Spleen (tissue), 11 donors: ENCODE data around the gene PDAP1. TPM values are rescaled to one million over a fixed set of nuclear protein-coding genes. Genes with fewer than 3 reads are reported as not detected.

Experiments used
- DNase-seq: peaks from one replicate; pipeline ENCODE4 v3.0.0-alpha.2; 2020
- H3K27ac ChIP-seq, 8 donors: fragments of 200-600 bp; sonication (generic) in 7 of 8; 1 replicate in 4 of 8; 2 replicates in 4 of 8; pipeline versions ENCODE4 v1.5.0 to v1.8.0; 2016 to 2021; ENCODE audit warnings: inconsistent platforms in 4 of 8, mild to moderate bottlenecking in 4 of 8, moderate library complexity in 1 of 8
- H3K27me3 ChIP-seq, 7 donors: fragments of 200-600 bp; sonication (generic) in 6 of 7; replicated peaks in 1 of 7; 1 replicate in 4 of 7; 2 replicates in 3 of 7; pipeline versions ENCODE4 v1.5.0 to v1.8.0; 2016 to 2021; ENCODE audit warnings: inconsistent platforms in 3 of 7, mild to moderate bottlenecking in 1 of 7
- H3K36me3 ChIP-seq, 6 donors: fragments of 200-600 bp; sonication (generic) in 5 of 6; 1 replicate in 4 of 6; 2 replicates in 2 of 6; pipeline versions ENCODE4 v1.5.0 to v1.8.0; 2016 to 2021; ENCODE audit warnings: inconsistent platforms in 2 of 6
- H3K4me1 ChIP-seq, 6 donors: fragments of 200-600 bp; sonication (generic) in 5 of 6; 1 replicate in 3 of 6; 2 replicates in 3 of 6; pipeline versions ENCODE4 v1.5.0 to v1.8.0; 2016 to 2021; ENCODE audit warnings: inconsistent platforms in 3 of 6
- H3K4me3 ChIP-seq, 8 donors: fragments of 200-600 bp; sonication (generic) in 7 of 8; 1 replicate in 4 of 8; 2 replicates in 4 of 8; pipeline versions ENCODE4 v1.5.0 to v1.8.0; 2016 to 2021; ENCODE audit warnings: inconsistent platforms in 4 of 8, mild to moderate bottlenecking in 4 of 8, moderate library complexity in 2 of 8
- H3K9me3 ChIP-seq, 8 donors: fragments of 200-600 bp; sonication (generic) in 7 of 8; 1 replicate in 4 of 8; 2 replicates in 4 of 8; pipeline versions ENCODE4 v1.5.0 to v1.8.0; 2016 to 2021; ENCODE audit warnings: inconsistent platforms in 4 of 8
- POLR2A ChIP-seq, 3 donors: fragments of 450-650 bp; IDR thresholded peaks; one replicate each; pipeline ENCODE4 v1.5.1; 2017; ENCODE audit warnings: antibody characterized with exemption in 3 of 3, mild to moderate bottlenecking in 1 of 3
- POLR2AphosphoS5 ChIP-seq, 3 donors: sonication (generic); formaldehyde crosslinking; IDR thresholded peaks; one replicate each; pipeline ENCODE4 v1.5.1; 2017; ENCODE audit warnings: antibody characterized with exemption in 3 of 3
- WGBS, 5 donors: extraction: QIAGEN DNeasy Blood & Tissue Kit in 3 of 5; methylation state at CpG; one replicate each; pipeline versions ENCODE4 v1.1.5 to v1.1.7; 2013 to 2018; 5-methylcytosine and 5-hydroxymethylcytosine counted together
- intact Hi-C: fragments of 100-400 bp; cut with DNase I; formaldehyde crosslinking; loops from one replicate; pipeline ENCODE4 v1.15.0; 2023; ENCODE audit warnings: low total_unique reads
- polyA plus RNA-seq, 3 donors: library from polyadenylated mRNA; stranded (reverse); fragments of 200-250 nt; gene quantifications; one replicate each; pipeline ENCODE4 v1.2.1, GENCODE V29; 2013
- total RNA-seq, 7 donors: library from RNA; depleted of rRNA in 3 of 7; stranded (reverse); fragments of >200 nt in 3 of 7; fragmentation: NEBNext Ultra II Directional in 4 of 7; extraction: Animal tissue kit (Norgen Biotek cat#: 25700) in 4 of 7; gene quantifications; one replicate each; pipeline versions ENCODE4 v1.1.0 to v1.2.1, GENCODE V29; 2016 to 2021
- TF ChIP-seq, protein P1 (sequence below), 11 experiments: fragments of 200-600 bp in 7 of 11; fragments of 450-650 bp in 4 of 11; sonication (generic) in 4 of 11; IDR thresholded peaks in 8 of 11; conservative IDR thresholded peaks in 3 of 11; 1 replicate in 7 of 11; 2 replicates in 4 of 11; pipeline versions ENCODE4 v1.4.0 to v1.8.0; 2016 to 2021; ENCODE audit warnings: antibody characterized with exemption in 11 of 11, inconsistent platforms in 4 of 11, mild to moderate bottlenecking in 1 of 11
- donor health status: healthy with polysubstance abuse.
- donor health status: DM: no; HTN: no; CAD: no; lungs with moderate emphysema.
- donor health status: DM: no; HTN: no; CAD: no.
- donor health status: Bipolar disorder and iron deficiency.
- donor health status: healthy.
- donor health status: DM: no; HTN: no; CAD: no.
- donor health status: DM: yes; HTN: yes; CAD: no.

Gene PDAP1
- total and polyA plus RNA-seq, 10 donors = 28.1 to 117 (median 54.8) TPM

- peaks cover 0 to 34% (median 7%) of the 10 kb centered on the region in 6 donors for H3K36me3 ChIP-seq
- H3K27me3 ChIP-seq = no peaks in the 10 kb centered on the region
- TF ChIP-seq POLR2AphosphoS5 (IDR thresholded peaks at IDR 0.05) = peak in 2 of 3 donors; percentile 12
- no peak for TF ChIP-seq POLR2A (IDR thresholded peaks at IDR 0.05)
- intact Hi-C loops = loop anchor here (5.0 kb wide), 1 partner anchor 35 kb away; the partner anchor contains the start of genes BUD31 and PDAP1
- peak overlapping the region in 5 of 8 donors; percentile 21 to 99 (median 47) for H3K27ac ChIP-seq
- WGBS, 5 donors = 66 to 80% (median 75%) methylated on average over 20 to 21 of the region's 21 CpGs
- peaks cover 18 to 46% (median 36%) of the 10 kb centered on the region in 6 donors for H3K4me1 ChIP-seq
- DNase-seq = peak; percentile 68
- H3K9me3 ChIP-seq = no peaks in the 10 kb centered on the region
- no peak overlapping the region for H3K4me3 ChIP-seq
Measured at GRCh38 chr7:99372275-99373090, 35.9 kb downstream of the PDAP1 start.

DNA sequence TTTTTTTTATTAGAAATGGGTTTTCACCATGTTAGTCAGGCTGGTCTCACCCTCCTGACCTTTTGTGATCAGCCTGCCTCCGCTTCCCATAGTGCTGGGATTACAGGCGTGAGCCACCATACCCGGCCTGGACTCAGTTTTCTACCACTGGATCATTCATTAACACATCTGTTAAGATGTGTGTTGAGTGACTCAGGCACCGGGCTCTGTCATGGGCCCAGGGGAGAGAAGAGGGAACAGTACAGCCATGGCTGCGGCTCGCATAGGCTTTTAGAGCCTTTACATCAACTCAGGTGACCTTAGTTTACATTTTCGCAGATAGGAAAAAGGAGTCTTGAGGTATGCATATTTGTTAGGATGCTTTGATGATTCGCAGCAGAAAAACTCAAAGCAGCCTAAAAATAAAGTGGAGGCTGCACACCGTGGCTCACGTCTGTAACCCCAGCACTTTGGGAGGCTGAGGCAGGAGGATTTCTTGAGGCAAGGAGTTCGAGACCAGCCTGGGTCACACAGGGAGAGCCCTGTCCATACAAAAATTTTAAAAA is 36.9 kb downstream of the PDAP1 start:
- Histone ChIP-seq H3K27me3 (no peaks in the 10 kb centered on the region), H3K4me1 (peaks cover 11 to 36% (median 25%) of the 10 kb centered on the region in 6 donors), H3K9me3 (no peaks in the 10 kb centered on the region), H3K36me3 (peaks cover under 1 to 34% (median 12%) of the 10 kb centered on the region in 6 donors), H3K27ac (no peak overlapping the region), H3K4me3 (no peak overlapping the region)
- DNase-seq = peak; percentile 63
- 90 to 95% (median 92%) methylated on average over 11 of the region's 11 CpGs for WGBS, 5 donors
- intact Hi-C loops = loop anchor here (5.0 kb wide), 1 partner anchor 36 kb away; the partner anchor contains the start of genes BUD31 and PDAP1
- TF ChIP-seq POLR2A (IDR thresholded peaks at IDR 0.05) = no peak

DNA sequence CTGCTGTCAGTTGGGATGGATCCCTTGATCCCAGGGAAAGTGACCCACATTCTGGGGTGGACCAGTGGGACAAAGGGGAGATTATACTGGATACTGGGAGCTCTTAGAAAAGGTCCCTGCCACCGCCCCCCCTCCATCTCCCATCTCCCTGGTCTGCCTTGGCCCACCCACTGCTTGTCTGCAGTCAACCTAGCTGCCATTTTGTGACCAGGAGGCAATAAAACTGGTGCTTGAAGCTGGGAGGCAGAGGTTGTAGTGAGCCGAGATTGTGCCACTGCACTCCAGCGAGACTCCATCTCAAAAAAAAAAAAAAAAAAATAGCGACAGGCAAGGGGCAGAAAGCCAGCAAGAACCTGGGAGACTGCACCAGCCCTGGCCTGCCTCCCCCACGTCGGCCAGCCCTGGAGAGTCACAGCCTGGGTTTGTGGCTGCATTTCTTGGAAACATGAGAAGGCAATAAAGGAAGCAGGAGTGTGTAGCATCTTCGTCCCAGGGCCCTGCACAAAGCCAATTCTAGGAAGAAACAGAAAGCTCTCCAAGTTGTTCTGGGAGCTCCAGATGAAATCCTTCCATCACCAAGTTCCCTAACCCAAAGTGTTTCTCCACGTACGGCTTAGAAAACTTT is 38.5 kb downstream of the PDAP1 start:
- WGBS, 5 donors = 66 to 80% (median 73%) methylated on average over 8 to 9 of the region's 9 CpGs

GRCh38 chr7:99368750-99369389 is 39.5 kb downstream of the PDAP1 start:
- Histone ChIP-seq H3K9me3 (no peaks in the 10 kb centered on the region), H3K27me3 (no peaks in the 10 kb centered on the region), H3K4me1 (peaks cover 2 to 27% (median 11%) of the 10 kb centered on the region in 6 donors), H3K27ac (no peak overlapping the region), H3K36me3 (peaks cover 3 to 55% (median 35%) of the 10 kb centered on the region in 6 donors), H3K4me3 (no peak overlapping the region)
- WGBS, 5 donors = 92 to 95% (median 94%) methylated on average over 13 of the region's 13 CpGs
- TF ChIP-seq POLR2AphosphoS5 (IDR thresholded peaks at IDR 0.05) = no peak
- TF ChIP-seq, protein P1, sequence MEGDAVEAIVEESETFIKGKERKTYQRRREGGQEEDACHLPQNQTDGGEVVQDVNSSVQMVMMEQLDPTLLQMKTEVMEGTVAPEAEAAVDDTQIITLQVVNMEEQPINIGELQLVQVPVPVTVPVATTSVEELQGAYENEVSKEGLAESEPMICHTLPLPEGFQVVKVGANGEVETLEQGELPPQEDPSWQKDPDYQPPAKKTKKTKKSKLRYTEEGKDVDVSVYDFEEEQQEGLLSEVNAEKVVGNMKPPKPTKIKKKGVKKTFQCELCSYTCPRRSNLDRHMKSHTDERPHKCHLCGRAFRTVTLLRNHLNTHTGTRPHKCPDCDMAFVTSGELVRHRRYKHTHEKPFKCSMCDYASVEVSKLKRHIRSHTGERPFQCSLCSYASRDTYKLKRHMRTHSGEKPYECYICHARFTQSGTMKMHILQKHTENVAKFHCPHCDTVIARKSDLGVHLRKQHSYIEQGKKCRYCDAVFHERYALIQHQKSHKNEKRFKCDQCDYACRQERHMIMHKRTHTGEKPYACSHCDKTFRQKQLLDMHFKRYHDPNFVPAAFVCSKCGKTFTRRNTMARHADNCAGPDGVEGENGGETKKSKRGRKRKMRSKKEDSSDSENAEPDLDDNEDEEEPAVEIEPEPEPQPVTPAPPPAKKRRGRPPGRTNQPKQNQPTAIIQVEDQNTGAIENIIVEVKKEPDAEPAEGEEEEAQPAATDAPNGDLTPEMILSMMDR (IDR thresholded peaks at IDR 0.05 in 8 of 11, conservative IDR thresholded peaks at IDR 0.05 in 3 of 11) = no peak
- no peak for TF ChIP-seq POLR2A (IDR thresholded peaks at IDR 0.05)
- no peak for DNase-seq
- intact Hi-C loops = no loop called here

More for the DNA sequence above, 38.5 kb downstream of the PDAP1 start:
- Histone ChIP-seq H3K4me1 (peaks cover 4 to 32% (median 13%) of the 10 kb centered on the region in 6 donors), H3K27ac (no peak overlapping the region), H3K27me3 (no peaks in the 10 kb centered on the region), H3K9me3 (no peaks in the 10 kb centered on the region), H3K36me3 (peaks cover 3 to 45% (median 25%) of the 10 kb centered on the region in 6 donors), H3K4me3 (no peak overlapping the region)
- intact Hi-C loops = loop anchor here (5.0 kb wide), 1 partner anchor 37 kb away; the partner anchor contains the start of genes BUD31 and PDAP1
- TF ChIP-seq POLR2AphosphoS5 (IDR thresholded peaks at IDR 0.05) (no peak), POLR2A (IDR thresholded peaks at IDR 0.05) (no peak)
- TF ChIP-seq, protein P1 (IDR thresholded peaks at IDR 0.05 in 8 of 11, conservative IDR thresholded peaks at IDR 0.05 in 3 of 11) = no peak
- DNase-seq = no peak
